WERI-Rb-1 (cell line): ENCODE data around the gene FXYD4.

ENCODE experiments used
- DNase-seq: peaks from one replicate; pipeline ENCODE4 v3.0.0-alpha.2; 2020
- H3K27ac ChIP-seq: fragments of 250-450 bp; sonication (Bioruptor Pico); 2 replicates; pipeline ENCODE4 v1.5.1; 2020; ENCODE audit warnings: mild to moderate bottlenecking, moderate library complexity
- H3K27me3 ChIP-seq: fragments of 250-450 bp; sonication (Bioruptor Pico); 2 replicates; pipeline ENCODE4 v1.5.1; 2021; ENCODE audit warnings: mild to moderate bottlenecking, low read depth, moderate library complexity; ENCODE audit not compliant: insufficient read depth, severe bottlenecking
- H3K36me3 ChIP-seq: fragments of 250-450 bp; sonication (Bioruptor Pico); 2 replicates; pipeline ENCODE4 v1.5.1; 2020; ENCODE audit warnings: mild to moderate bottlenecking, moderate library complexity
- H3K4me3 ChIP-seq: 2 replicates; pipeline ENCODE4 v1.5.1; 2011; ENCODE audit warnings: low read depth, mild to moderate bottlenecking, control low read depth, low read length
- H3K9me3 ChIP-seq: fragments of 250-450 bp; sonication (Bioruptor Pico); 2 replicates; pipeline ENCODE4 v1.5.1; 2021; ENCODE audit warnings: mild to moderate bottlenecking, moderate library complexity; ENCODE audit not compliant: severe bottlenecking
- CTCF ChIP-seq: IDR thresholded peaks from 2 replicates; pipeline ENCODE4 v1.5.1; 2011; ENCODE audit warnings: low read depth, mild to moderate bottlenecking, control low read depth, inconsistent platforms, low read length

FXYD4 gene

GRCh38 chr10:43348511-43349312 lies 22.7 kb upstream of the FXYD4 start:
- no peaks in the 10 kb centered on the region for H3K27me3 ChIP-seq
- H3K9me3 ChIP-seq: no peaks in the 10 kb centered on the region
- H3K36me3 ChIP-seq: no peaks in the 10 kb centered on the region
- no peak overlapping the region for H3K4me3 ChIP-seq
- H3K27ac ChIP-seq: no peak overlapping the region
- peak; percentile 86 for DNase-seq
- TF ChIP-seq CTCF: peak; percentile 97

- DNase-seq: no peak
- no peaks in the 10 kb centered on the region for H3K27me3 ChIP-seq
- no peak overlapping the region for H3K27ac ChIP-seq
- H3K9me3 ChIP-seq: no peaks in the 10 kb centered on the region
- H3K4me3 ChIP-seq: no peak overlapping the region
- no peak for TF ChIP-seq CTCF
- H3K36me3 ChIP-seq: no peaks in the 10 kb centered on the region
Measured at GRCh38 chr10:43350156-43350555, 21.3 kb upstream of the FXYD4 start.

- no peaks in the 10 kb centered on the region for H3K9me3 ChIP-seq
- no peak for TF ChIP-seq CTCF
- no peak overlapping the region for H3K27ac ChIP-seq
- no peak for DNase-seq
- H3K36me3 ChIP-seq: no peaks in the 10 kb centered on the region
- H3K27me3 ChIP-seq: no peaks in the 10 kb centered on the region
- no peak overlapping the region for H3K4me3 ChIP-seq
Measured at GRCh38 chr10:43350686-43351085, 20.8 kb upstream of the FXYD4 start.

GRCh38 chr10:43351301-43351700 lies 20.1 kb upstream of the FXYD4 start:
- Histone ChIP-seq H3K4me3 (no peak overlapping the region), H3K27me3 (no peaks in the 10 kb centered on the region), H3K27ac (no peak overlapping the region), H3K9me3 (no peaks in the 10 kb centered on the region), H3K36me3 (no peaks in the 10 kb centered on the region)
- no peak for TF ChIP-seq CTCF
- no peak for DNase-seq

- DNase-seq: no peak
- no peak for TF ChIP-seq CTCF
- H3K4me3 ChIP-seq: no peak overlapping the region
- no peaks in the 10 kb centered on the region for H3K9me3 ChIP-seq
- H3K36me3 ChIP-seq: no peaks in the 10 kb centered on the region
- H3K27ac ChIP-seq: no peak overlapping the region
- H3K27me3 ChIP-seq: no peaks in the 10 kb centered on the region
Measured at GRCh38 chr10:43352951-43353350, 18.5 kb upstream of the FXYD4 start.
